Transverse colon (tissue), 4 donors: ENCODE measurements around the gene SYT13. TPM values are rescaled to one million over a fixed set of nuclear protein-coding genes. Genes with fewer than 3 reads are reported as not detected.

Experiments
- DNase-seq: peaks from one replicate; pipeline ENCODE4 v3.0.0-alpha.2; 2019
- H3K27ac ChIP-seq, 4 donors: fragments of 200-600 bp; sonication (generic); 2 replicates each; pipeline ENCODE4 v1.5.1; 2016 to 2018; ENCODE audit warnings: inconsistent platforms in 4 of 4
- H3K27me3 ChIP-seq: fragments of 200-600 bp; sonication (generic); 2 replicates; pipeline ENCODE4 v1.5.1; 2017; ENCODE audit warnings: inconsistent platforms
- H3K36me3 ChIP-seq, 4 donors: fragments of 200-600 bp; sonication (generic); 2 replicates each; pipeline ENCODE4 v1.5.1; 2017 to 2019; ENCODE audit warnings: inconsistent platforms in 4 of 4
- H3K4me1 ChIP-seq, 4 donors: fragments of 200-600 bp; sonication (generic); 2 replicates each; pipeline ENCODE4 v1.5.1; 2017 to 2020; ENCODE audit warnings: inconsistent platforms in 4 of 4
- H3K4me3 ChIP-seq, 4 donors: fragments of 200-600 bp; sonication (generic); 1 replicate in 1 of 4; 2 replicates in 3 of 4; pipeline versions ENCODE4 v1.5.1 to v1.6.1; 2017 to 2019; ENCODE audit warnings: inconsistent platforms in 4 of 4
- H3K9me3 ChIP-seq, 2 donors: fragments of 200-600 bp; sonication (generic); 2 replicates each; pipeline ENCODE4 v1.5.1; 2017 to 2019; ENCODE audit warnings: inconsistent platforms in 2 of 2
- CTCF ChIP-seq, 5 experiments: fragments of 200-600 bp in 3 of 5; fragments of 450-650 bp in 2 of 5; sonication (generic) in 3 of 5; IDR thresholded peaks; 1 replicate in 2 of 5; 2 replicates in 3 of 5; pipeline ENCODE4 v1.5.1; 2016 to 2017; ENCODE audit warnings: antibody characterized with exemption in 5 of 5, inconsistent platforms in 3 of 5, mild to moderate bottlenecking in 2 of 5, moderate library complexity in 1 of 5
- EP300 ChIP-seq: sonication (generic); formaldehyde crosslinking; IDR thresholded peaks from one replicate; pipeline ENCODE4 v1.6.1; 2017; ENCODE audit warnings: antibody characterized with exemption, low read depth
- POLR2A ChIP-seq: fragments of 450-650 bp; IDR thresholded peaks from one replicate; pipeline ENCODE4 v1.6.1; 2016; ENCODE audit warnings: antibody characterized with exemption, mild to moderate bottlenecking, moderate library complexity
- POLR2AphosphoS5 ChIP-seq, 3 donors: sonication (generic); formaldehyde crosslinking; IDR thresholded peaks; one replicate each; pipeline ENCODE4 v1.6.1; 2016; ENCODE audit warnings: antibody characterized with exemption in 3 of 3
- WGBS, 2 donors: methylation state at CpG; one replicate each; pipeline ENCODE4 v1.1.5; 2018; ENCODE audit warnings: low coverage in 1 of 2; 5-methylcytosine and 5-hydroxymethylcytosine counted together
- in situ Hi-C, 4 donors: fragments of 200-750 bp; cut with MboI; loops; one replicate each; pipeline versions ENCODE4 v1.15.0 to v1.15.1; 2017; ENCODE audit warnings: low sequenced_read_pairs in 3 of 4, low pct_ligation_motif_present in 1 of 4, low pct_unique_long_range_greater_than_20kb in 1 of 4
- intact Hi-C: fragments of 100-400 bp; cut with DNase I; formaldehyde crosslinking; loops from one replicate; pipeline ENCODE4 v1.15.1; 2023; ENCODE audit warnings: low total_unique reads
- total RNA-seq, 4 donors: library from RNA; depleted of rRNA; stranded (reverse); fragments of >200 nt; gene quantifications; one replicate each; pipeline ENCODE4 v1.1.0, GENCODE V29; 2016

The SYT13 gene
- 10 to 100 TPM; 10.5 to 28.6 (median 23.4) TPM for total RNA-seq

- DNase-seq: peak; percentile 86
- in situ Hi-C loops (no loop called here), intact Hi-C loops (no loop called here)
- Histone ChIP-seq H3K4me1 (peaks cover 0 to 9% (median 2%) of the 10 kb centered on the region in 4 donors), H3K27ac (peak within 1 kb of the TSS; percentile 48 to 80 (median 66)), H3K9me3 (no peaks in the 10 kb centered on the region), H3K36me3 (no peaks in the 10 kb centered on the region), H3K4me3 (peak within 1 kb of the TSS; percentile 25 to 64 (median 52)), H3K27me3 (peaks cover 36% of the 10 kb centered on the region)
- 8% methylated on average over 41 of the region's 50 CpGs; no CpG with 5 or more reads in 1 of the 2 donors for WGBS, 2 donors
- TF ChIP-seq POLR2AphosphoS5 (IDR thresholded peaks at IDR 0.05): peak; percentile 51 to 85 (median 53)
- TF ChIP-seq CTCF (IDR thresholded peaks at IDR 0.05): peak in 1 of 5 experiments; percentile 10
- peak; percentile 75 for TF ChIP-seq POLR2A
- TF ChIP-seq EP300: no peak
These were observed at the start of gene SYT13 for GRCh38 chr11:45285930-45286632. Gene SYT13, minus strand, starts transcription at chr11:45286341. Its CDS starts 134 bp downstream, at chr11:45286207.

GRCh38 chr11:45335434-45335833 lies 49.3 kb upstream of the SYT13 start:
- no peak for TF ChIP-seq POLR2A
- TF ChIP-seq POLR2AphosphoS5 (IDR thresholded peaks at IDR 0.05): no peak
- TF ChIP-seq EP300: no peak
- TF ChIP-seq CTCF (IDR thresholded peaks at IDR 0.05): no peak
- Histone ChIP-seq H3K4me3 (no peak overlapping the region), H3K4me1 (peaks cover 0 to 16% (median 3%) of the 10 kb centered on the region in 4 donors), H3K9me3 (no peaks in the 10 kb centered on the region), H3K27me3 (no peaks in the 10 kb centered on the region), H3K27ac (no peak overlapping the region), H3K36me3 (no peaks in the 10 kb centered on the region)
- no peak for DNase-seq
- in situ Hi-C loops: loop anchor here in 3 of 4 donors (10.0 to 25.0 kb wide), 3 partner anchors 231 to 411 kb away; no protein-coding TSS in a partner anchor
- intact Hi-C loops: no loop called here

GRCh38 chr11:45334836-45335235 lies 48.7 kb upstream of the SYT13 start:
- Histone ChIP-seq H3K4me3 (no peak overlapping the region), H3K27ac (no peak overlapping the region), H3K27me3 (no peaks in the 10 kb centered on the region), H3K4me1 (peaks cover 0 to 10% (median 1%) of the 10 kb centered on the region in 4 donors), H3K36me3 (no peaks in the 10 kb centered on the region), H3K9me3 (no peaks in the 10 kb centered on the region)
- in situ Hi-C loops: loop anchor here in 3 of 4 donors (5.0 to 25.0 kb wide), 4 partner anchors 223 to 410 kb away; no protein-coding TSS in a partner anchor
- intact Hi-C loops: no loop called here
- DNase-seq: no peak
- TF ChIP-seq EP300 (no peak), CTCF (IDR thresholded peaks at IDR 0.05) (no peak), POLR2AphosphoS5 (IDR thresholded peaks at IDR 0.05) (no peak), POLR2A (no peak)
- 85 to 88% methylated on average over 5 of the region's 5 CpGs for WGBS, 2 donors

- no peak for TF ChIP-seq CTCF (IDR thresholded peaks at IDR 0.05)
- no peak for TF ChIP-seq POLR2AphosphoS5 (IDR thresholded peaks at IDR 0.05)
- TF ChIP-seq EP300: no peak
- TF ChIP-seq POLR2A: no peak
- no peak for DNase-seq
- Histone ChIP-seq H3K4me1 (peaks cover 0 to 10% (median 0%) of the 10 kb centered on the region in 4 donors), H3K27ac (no peak overlapping the region), H3K4me3 (no peak overlapping the region), H3K36me3 (no peaks in the 10 kb centered on the region), H3K27me3 (no peaks in the 10 kb centered on the region), H3K9me3 (no peaks in the 10 kb centered on the region)
- in situ Hi-C loops: loop anchor here in 3 of 4 donors (5.0 to 25.0 kb wide), 4 partner anchors 222 to 410 kb away; no protein-coding TSS in a partner anchor
- 80 to 93% methylated on average over 2 to 10 of the region's 10 CpGs for WGBS, 2 donors
- intact Hi-C loops: no loop called here
These were observed 48.3 kb upstream of the SYT13 start for GRCh38 chr11:45334410-45334809.
